ENCODE results near the gene FAM9C.
"Not testable (repeated sequence)": the region's sequence is repeated elsewhere in the genome, so short reads cannot be mapped to it uniquely, and the experiment has no call there.

Gene FAM9C

DNA sequence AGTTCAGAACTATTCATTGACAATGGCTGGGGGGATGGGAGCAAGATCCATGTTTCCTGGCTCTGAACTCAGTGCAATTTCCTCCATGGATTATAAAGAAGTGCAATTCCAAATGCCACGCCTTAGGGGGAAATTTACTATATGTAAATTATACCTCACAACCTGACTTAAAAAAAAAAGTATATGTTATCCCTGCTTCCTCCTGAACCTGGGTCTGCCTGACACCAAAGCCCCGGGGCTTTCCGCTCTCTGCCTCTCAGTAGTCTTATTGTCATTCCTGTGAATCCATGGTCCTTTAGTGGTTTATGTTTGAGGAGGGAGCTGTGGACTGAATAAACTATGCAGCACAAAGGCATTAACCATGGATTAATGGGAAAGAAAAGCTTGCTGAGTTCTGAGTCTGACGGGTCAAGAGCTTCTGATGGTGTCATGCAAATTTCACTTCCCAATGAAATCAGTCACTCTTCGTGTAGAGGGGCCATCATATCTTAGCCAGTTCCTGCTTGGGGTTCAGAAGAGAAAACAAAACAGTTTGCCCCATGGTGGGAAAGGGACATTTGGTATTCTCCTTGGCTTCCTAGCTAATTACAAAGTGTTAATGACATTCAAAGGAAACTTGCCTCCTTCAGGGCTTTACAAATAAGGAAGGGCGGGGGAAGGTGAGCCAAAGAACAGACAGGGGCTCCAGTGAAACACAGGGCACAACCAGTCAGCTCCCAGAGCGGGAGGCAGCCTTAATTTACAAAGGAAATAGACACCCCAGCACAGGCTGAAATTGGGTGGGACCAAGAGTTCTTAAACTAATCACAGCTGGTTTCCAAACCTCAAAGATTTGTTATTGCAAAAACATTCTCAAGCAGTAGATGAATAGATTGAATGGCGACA lies 14.3 kb downstream of the FAM9C start:
- Histone ChIP-seq H3K9me3 (ENCODE audit: control insufficient read depth in 1 of 2, low read length in 2 of 2) (no peaks in the 10 kb centered on the region), H3K4me1 (ENCODE audit: control insufficient read depth in 1 of 2, insufficient read depth in 2 of 2, low read length in 2 of 2) (peaks cover 0 to 11% of the 10 kb centered on the region in 2 donors), H3K36me3 (ENCODE audit: control insufficient read depth in 1 of 2, insufficient read depth in 2 of 2, low read length in 2 of 2) (no peaks in the 10 kb centered on the region), H3K27me3 (ENCODE audit: low read depth, low read length) (no peaks in the 10 kb centered on the region), H3K4me3 (ENCODE audit: low read depth in 1 of 2, low read length in 2 of 2) (no peak overlapping the region), H3K27ac (ENCODE audit: low read length) (peak overlapping the region; percentile 16)

DNA sequence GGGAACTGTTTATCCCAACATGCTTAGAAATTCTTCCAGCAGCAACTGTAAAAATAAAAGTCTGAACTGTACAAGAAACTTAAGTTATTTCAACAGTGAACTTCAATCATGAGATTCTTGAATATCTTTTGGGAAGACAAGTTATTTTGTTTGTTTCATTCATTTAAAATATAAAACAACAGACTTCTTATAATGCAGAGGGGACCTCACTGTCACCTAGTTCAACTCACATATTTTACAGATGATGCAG lies 14.9 kb downstream of the FAM9C start:
- Histone ChIP-seq H3K9me3 (ENCODE audit: control insufficient read depth in 1 of 2, low read length in 2 of 2) (no peaks in the 10 kb centered on the region), H3K4me1 (ENCODE audit: control insufficient read depth in 1 of 2, insufficient read depth in 2 of 2, low read length in 2 of 2) (peaks cover 0 to 11% of the 10 kb centered on the region in 2 donors), H3K4me3 (ENCODE audit: low read depth in 1 of 2, low read length in 2 of 2) (no peak overlapping the region), H3K36me3 (ENCODE audit: control insufficient read depth in 1 of 2, insufficient read depth in 2 of 2, low read length in 2 of 2) (no peaks in the 10 kb centered on the region), H3K27me3 (ENCODE audit: low read depth, low read length) (no peaks in the 10 kb centered on the region), H3K27ac (ENCODE audit: low read length) (peak overlapping the region; percentile 8)

DNA sequence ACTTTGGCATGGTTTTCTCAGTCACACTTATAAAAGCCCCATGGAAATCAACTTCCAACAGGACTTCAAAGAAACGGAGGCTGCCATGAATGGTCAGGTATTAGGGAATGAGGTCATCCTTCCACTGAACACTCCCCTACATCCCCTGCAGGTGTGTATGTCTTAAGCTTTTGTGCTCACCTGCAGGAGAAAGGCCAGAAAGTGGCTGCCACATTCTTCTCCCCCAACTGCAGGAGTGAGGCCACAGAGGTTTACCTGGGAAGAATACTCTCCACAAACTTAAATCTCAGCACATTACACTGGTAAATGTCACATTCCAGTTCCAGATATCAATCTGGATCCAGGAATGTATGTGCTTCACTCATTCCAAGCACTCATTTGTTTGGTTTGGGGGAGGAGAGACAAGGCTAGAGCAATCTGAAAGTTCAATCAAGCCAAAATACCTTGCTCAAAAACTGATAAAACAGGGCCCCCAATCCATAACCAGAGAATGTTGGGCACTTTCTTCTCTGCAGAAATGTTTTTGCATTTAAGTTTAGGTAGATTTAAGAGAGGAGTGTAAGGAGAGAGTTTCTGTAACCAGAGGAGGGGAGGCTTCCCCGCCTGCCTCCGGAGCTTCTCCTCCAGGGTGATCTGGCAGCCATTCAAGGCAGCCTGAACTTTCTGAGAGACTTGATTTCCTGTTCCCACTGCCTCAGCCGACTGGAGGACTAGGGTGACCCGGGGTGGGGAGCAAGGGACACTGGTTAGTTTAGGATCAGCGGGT lies 15.4 kb downstream of the FAM9C start:
- Histone ChIP-seq H3K4me3 (ENCODE audit: low read depth in 1 of 2, low read length in 2 of 2) (no peak overlapping the region), H3K27ac (ENCODE audit: low read length) (peak overlapping the region; percentile 8)

DNA sequence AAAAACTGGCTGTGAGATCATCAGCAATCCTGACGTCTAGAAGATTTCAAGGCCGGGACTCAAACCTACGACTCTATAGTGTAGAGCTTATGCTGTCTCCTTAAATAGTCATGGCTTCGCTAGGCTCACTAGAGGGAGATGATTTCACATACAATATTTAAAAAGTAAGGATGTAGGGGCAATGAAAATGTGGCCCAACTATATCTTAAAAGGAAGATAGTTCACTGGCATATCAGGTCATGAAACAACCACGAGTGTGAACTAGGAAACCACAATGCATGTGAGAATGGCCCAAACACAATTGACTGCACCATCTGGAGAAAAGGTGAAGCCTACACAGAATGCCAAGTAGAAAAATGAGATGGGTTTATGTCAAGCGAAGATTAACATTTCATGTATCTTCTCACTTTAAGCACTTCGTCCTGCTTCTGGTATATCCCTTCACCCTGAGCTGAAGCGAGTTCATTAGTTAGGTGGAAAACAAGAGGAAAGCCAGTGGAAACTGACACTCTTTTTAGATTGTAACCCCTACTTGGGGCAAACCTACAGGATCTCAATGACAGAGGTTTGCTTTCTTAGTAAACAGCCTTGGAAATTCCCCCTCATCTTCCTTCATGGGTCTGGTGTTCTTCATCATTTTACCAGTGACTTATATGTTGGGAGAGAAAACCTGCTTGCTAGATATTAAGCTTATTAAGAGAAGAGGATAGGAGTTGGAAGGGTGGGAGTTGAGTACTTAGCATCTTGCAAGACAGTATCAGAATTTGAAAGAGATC lies 17.4 kb downstream of the FAM9C start:
- Histone ChIP-seq H3K4me1 (ENCODE audit: control insufficient read depth in 1 of 2, insufficient read depth in 2 of 2, low read length in 2 of 2) (peaks cover 0 to 11% of the 10 kb centered on the region in 2 donors), H3K36me3 (ENCODE audit: control insufficient read depth in 1 of 2, insufficient read depth in 2 of 2, low read length in 2 of 2) (no peaks in the 10 kb centered on the region), H3K27ac (ENCODE audit: low read length) (no peak overlapping the region), H3K9me3 (ENCODE audit: control insufficient read depth in 1 of 2, low read length in 2 of 2) (no peaks in the 10 kb centered on the region), H3K4me3 (ENCODE audit: low read depth in 1 of 2, low read length in 2 of 2) (no peak overlapping the region), H3K27me3 (ENCODE audit: low read depth, low read length) (no peaks in the 10 kb centered on the region)

More for the DNA sequence above, 15.4 kb downstream of the FAM9C start:
- no peaks in the 10 kb centered on the region for H3K9me3 ChIP-seq (ENCODE audit: control insufficient read depth in 1 of 2, low read length in 2 of 2)
- no peaks in the 10 kb centered on the region for H3K27me3 ChIP-seq (ENCODE audit: low read depth, low read length)
- no peaks in the 10 kb centered on the region for H3K36me3 ChIP-seq (ENCODE audit: control insufficient read depth in 1 of 2, insufficient read depth in 2 of 2, low read length in 2 of 2)
- peaks cover 0 to 11% of the 10 kb centered on the region in 2 donors for H3K4me1 ChIP-seq (ENCODE audit: control insufficient read depth in 1 of 2, insufficient read depth in 2 of 2, low read length in 2 of 2)

DNA sequence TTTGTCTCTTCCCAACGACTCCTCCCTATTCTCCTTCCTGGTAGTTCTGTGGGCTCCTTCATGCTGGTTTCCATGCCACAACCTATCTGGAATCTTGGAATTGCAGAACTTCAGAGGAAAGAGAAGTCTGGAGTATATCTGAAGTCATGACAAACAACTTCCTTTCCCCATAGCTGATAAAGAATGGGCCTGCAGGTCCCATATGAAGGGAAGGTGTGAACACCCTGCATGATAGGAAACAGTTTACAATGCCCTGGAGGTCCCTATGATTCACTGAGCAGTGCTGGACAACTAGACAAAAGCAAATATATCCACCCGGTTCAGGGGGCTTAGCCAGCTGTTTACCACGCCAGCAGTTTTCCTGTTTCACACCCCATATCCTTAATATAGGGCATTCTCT lies 19.4 kb downstream of the FAM9C start:
- Histone ChIP-seq H3K36me3 (ENCODE audit: control insufficient read depth in 1 of 2, insufficient read depth in 2 of 2, low read length in 2 of 2) (no peaks in the 10 kb centered on the region), H3K27me3 (ENCODE audit: low read depth, low read length) (no peaks in the 10 kb centered on the region), H3K4me3 (ENCODE audit: low read depth in 1 of 2, low read length in 2 of 2) (no peak overlapping the region), H3K4me1 (ENCODE audit: control insufficient read depth in 1 of 2, insufficient read depth in 2 of 2, low read length in 2 of 2) (peaks cover 0 to 11% of the 10 kb centered on the region in 2 donors), H3K27ac (ENCODE audit: low read length) (no peak overlapping the region), H3K9me3 (ENCODE audit: control insufficient read depth in 1 of 2, low read length in 2 of 2) (no peaks in the 10 kb centered on the region)

DNA sequence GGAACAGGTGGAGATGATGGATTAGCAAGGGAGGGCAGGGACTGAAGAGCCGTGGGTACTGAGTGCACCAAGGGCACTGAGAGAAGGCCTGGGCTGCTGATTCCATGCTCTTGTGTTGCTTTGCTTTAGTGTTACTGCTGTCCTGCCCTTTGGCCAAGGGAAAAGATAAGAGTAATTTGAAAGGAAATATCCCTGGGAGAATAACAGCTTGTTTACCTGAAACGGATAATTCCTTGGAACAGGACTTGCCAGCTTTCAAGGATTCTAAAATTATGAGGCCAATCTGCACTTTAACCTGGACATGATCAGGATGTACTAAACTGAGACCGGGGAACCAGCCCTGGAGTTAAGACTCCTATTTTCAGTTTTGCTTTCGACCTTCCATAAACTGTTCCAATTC lies 20.4 kb downstream of the FAM9C start:
- peaks cover 0 to 3% of the 10 kb centered on the region in 2 donors for H3K4me1 ChIP-seq (ENCODE audit: control insufficient read depth in 1 of 2, insufficient read depth in 2 of 2, low read length in 2 of 2)
- no peak overlapping the region for H3K27ac ChIP-seq (ENCODE audit: low read length)
- no peaks in the 10 kb centered on the region for H3K9me3 ChIP-seq (ENCODE audit: control insufficient read depth in 1 of 2, low read length in 2 of 2)
- no peak overlapping the region for H3K4me3 ChIP-seq (ENCODE audit: low read depth in 1 of 2, low read length in 2 of 2)
- no peaks in the 10 kb centered on the region for H3K27me3 ChIP-seq (ENCODE audit: low read depth, low read length)
- no peaks in the 10 kb centered on the region for H3K36me3 ChIP-seq (ENCODE audit: control insufficient read depth in 1 of 2, insufficient read depth in 2 of 2, low read length in 2 of 2)

DNA sequence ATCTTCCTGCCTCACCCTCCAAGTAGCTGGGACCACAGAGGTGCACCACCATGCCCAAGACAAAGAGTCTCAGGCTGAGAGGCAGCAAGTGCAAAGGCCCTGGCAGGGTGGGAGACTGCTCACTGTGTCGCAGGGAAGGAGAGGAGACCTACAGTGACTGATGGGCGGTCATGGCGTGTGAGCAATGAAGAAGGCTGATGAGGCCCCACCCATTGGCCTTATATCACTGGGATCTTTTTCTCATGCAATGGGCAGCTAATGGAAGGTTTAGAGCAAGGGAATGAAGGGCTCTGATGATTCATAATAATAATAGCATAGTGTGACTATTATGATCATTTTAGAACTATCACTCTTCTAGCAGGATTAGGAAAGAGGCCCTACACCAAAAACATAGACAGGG lies 20.9 kb downstream of the FAM9C start:
- Histone ChIP-seq H3K27ac (ENCODE audit: low read length) (no peak overlapping the region), H3K4me3 (ENCODE audit: low read depth in 1 of 2, low read length in 2 of 2) (no peak overlapping the region), H3K4me1 (ENCODE audit: control insufficient read depth in 1 of 2, insufficient read depth in 2 of 2, low read length in 2 of 2) (peaks cover 0 to under 1% of the 10 kb centered on the region in 2 donors), H3K27me3 (ENCODE audit: low read depth, low read length) (no peaks in the 10 kb centered on the region), H3K9me3 (ENCODE audit: control insufficient read depth in 1 of 2, low read length in 2 of 2) (no peaks in the 10 kb centered on the region), H3K36me3 (ENCODE audit: control insufficient read depth in 1 of 2, insufficient read depth in 2 of 2, low read length in 2 of 2) (no peaks in the 10 kb centered on the region)

DNA sequence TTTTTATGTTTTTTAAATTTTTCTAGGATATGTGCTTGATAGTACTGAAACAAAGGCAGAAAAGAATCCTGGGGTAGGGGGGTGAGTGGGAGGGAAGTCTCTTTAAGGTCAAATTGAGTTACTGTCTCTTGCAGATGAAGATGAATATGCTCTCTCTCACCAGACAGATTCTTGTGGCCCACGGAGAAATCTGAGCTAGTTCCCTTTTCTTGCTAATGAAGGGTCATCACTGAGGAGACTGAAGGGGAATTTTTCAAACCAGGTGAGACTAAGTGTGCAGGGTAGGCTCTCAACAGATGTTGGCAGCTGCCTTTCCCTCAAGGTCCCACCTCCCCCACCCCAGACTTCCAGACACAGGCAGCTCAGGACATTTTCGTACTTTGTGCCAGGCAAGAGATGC lies 21.5 kb downstream of the FAM9C start:
- H3K27me3 ChIP-seq (ENCODE audit: low read depth, low read length): no peaks in the 10 kb centered on the region
- no peaks in the 10 kb centered on the region for H3K36me3 ChIP-seq (ENCODE audit: control insufficient read depth in 1 of 2, insufficient read depth in 2 of 2, low read length in 2 of 2)

DNA sequence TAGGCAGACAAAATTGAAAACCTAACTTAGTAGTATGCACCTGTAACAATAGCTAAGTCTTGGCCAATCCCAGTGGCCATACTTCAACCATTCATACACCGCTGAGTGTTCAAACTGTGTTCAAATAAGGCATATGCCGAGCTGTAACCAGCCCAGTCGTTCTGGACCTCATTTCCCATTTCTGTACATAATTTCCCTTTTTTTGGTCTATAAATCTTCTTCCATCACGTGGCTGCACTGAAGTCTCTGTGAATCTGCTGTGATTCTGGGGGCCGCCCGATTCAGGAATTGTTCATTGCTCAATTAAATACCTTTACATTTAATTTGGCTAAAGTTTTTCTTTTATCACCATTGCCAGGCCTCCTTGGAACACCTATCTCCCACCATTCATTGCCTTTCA lies 27.7 kb downstream of the FAM9C start:
- not testable (repeated sequence) for H3K9me3 ChIP-seq (ENCODE audit: control insufficient read depth in 1 of 2, low read length in 2 of 2); H3K27ac ChIP-seq (ENCODE audit: low read length)

More for the DNA sequence above, 21.5 kb downstream of the FAM9C start:
- Histone ChIP-seq H3K4me1 (ENCODE audit: control insufficient read depth in 1 of 2, insufficient read depth in 2 of 2, low read length in 2 of 2) (no peaks in the 10 kb centered on the region), H3K27ac (ENCODE audit: low read length) (no peak overlapping the region), H3K9me3 (ENCODE audit: control insufficient read depth in 1 of 2, low read length in 2 of 2) (no peaks in the 10 kb centered on the region), H3K4me3 (ENCODE audit: low read depth in 1 of 2, low read length in 2 of 2) (no peak overlapping the region)

DNA sequence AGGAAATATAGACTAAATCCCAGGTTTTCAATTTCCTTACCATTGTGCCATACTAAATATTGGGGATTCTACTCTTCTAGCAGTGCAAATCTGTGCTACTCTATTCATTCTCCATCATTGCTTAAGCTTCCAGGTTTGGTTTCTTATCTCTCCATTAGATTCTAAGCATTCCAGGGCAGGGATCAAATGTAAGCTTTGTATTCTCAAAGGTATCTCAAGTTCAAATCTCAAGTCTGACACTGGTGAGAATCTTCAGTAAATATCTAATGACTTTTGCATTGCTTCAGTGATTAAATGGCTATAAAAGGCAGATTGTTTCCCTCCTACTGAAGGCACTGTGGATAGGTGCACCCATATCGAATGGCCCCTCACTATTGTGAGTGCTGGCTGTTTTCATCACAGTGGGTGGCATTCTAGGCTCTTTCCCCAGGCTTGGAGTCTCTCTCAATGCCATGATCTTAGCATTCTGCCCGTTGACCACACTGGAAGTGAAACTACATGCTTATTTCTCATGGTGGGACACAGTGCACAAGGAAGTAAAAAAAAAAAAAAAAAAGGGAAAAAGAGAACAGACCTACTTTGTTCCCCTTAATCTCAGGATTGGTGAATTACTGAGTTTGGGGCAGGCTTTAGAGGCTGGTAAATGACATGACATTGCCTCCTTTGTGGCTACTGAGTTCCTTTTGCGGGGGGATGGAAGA lies 28.7 kb downstream of the FAM9C start:
- no peak overlapping the region for H3K27ac ChIP-seq (ENCODE audit: low read length)
- H3K4me3 ChIP-seq (ENCODE audit: low read depth in 1 of 2, low read length in 2 of 2): no peak overlapping the region
- no peaks in the 10 kb centered on the region for H3K36me3 ChIP-seq (ENCODE audit: control insufficient read depth in 1 of 2, insufficient read depth in 2 of 2, low read length in 2 of 2)
- no peaks in the 10 kb centered on the region for H3K27me3 ChIP-seq (ENCODE audit: low read depth, low read length)
- H3K4me1 ChIP-seq (ENCODE audit: control insufficient read depth in 1 of 2, insufficient read depth in 2 of 2, low read length in 2 of 2): peaks cover 3 to 4% of the 10 kb centered on the region in 2 donors
- no peaks in the 10 kb centered on the region for H3K9me3 ChIP-seq (ENCODE audit: control insufficient read depth in 1 of 2, low read length in 2 of 2)

More for the DNA sequence above, 27.7 kb downstream of the FAM9C start:
- not testable (repeated sequence) for H3K36me3 ChIP-seq (ENCODE audit: control insufficient read depth in 1 of 2, insufficient read depth in 2 of 2, low read length in 2 of 2); H3K4me1 ChIP-seq (ENCODE audit: control insufficient read depth in 1 of 2, insufficient read depth in 2 of 2, low read length in 2 of 2); H3K4me3 ChIP-seq (ENCODE audit: low read depth in 1 of 2, low read length in 2 of 2); H3K27me3 ChIP-seq (ENCODE audit: low read depth, low read length)
